Esophagus squamous epithelium (tissue), 5 donors: ENCODE data around the gene ARRDC3. TPM values are rescaled to one million over a fixed set of nuclear protein-coding genes. Genes with fewer than 3 reads are reported as not detected.

ENCODE experiments used
- DNase-seq: peaks from one replicate; lab custom pipeline; 2025; lab: John Stamatoyannopoulos, UW
- H3K27ac ChIP-seq, 4 donors: fragments of 200-600 bp; sonication (generic); one replicate each; pipeline ENCODE4 v1.5.1; 2016 to 2019; ENCODE audit warnings: mild to moderate bottlenecking in 1 of 4
- H3K27me3 ChIP-seq, 4 donors: fragments of 200-600 bp; sonication (generic); 1 replicate in 3 of 4; 2 replicates in 1 of 4; pipeline versions ENCODE4 v1.5.1 to v1.6.0; 2017 to 2021; ENCODE audit warnings: antibody characterized with exemption in 1 of 4
- H3K36me3 ChIP-seq, 3 donors: fragments of 200-600 bp; sonication (generic); one replicate each; pipeline ENCODE4 v1.5.1; 2016 to 2019
- H3K4me1 ChIP-seq, 3 donors: fragments of 200-600 bp; sonication (generic); one replicate each; pipeline ENCODE4 v1.5.1; 2017 to 2019
- H3K4me3 ChIP-seq, 4 donors: fragments of 200-600 bp; sonication (generic); 1 replicate in 3 of 4; 2 replicates in 1 of 4; pipeline ENCODE4 v1.5.1; 2016 to 2019; ENCODE audit warnings: mild to moderate bottlenecking in 2 of 4, moderate library complexity in 1 of 4
- H3K9me3 ChIP-seq, 3 donors: fragments of 200-600 bp; sonication (generic); one replicate each; pipeline ENCODE4 v1.5.1; 2016 to 2019
- POLR2A ChIP-seq, 4 donors: fragments of 450-650 bp; IDR thresholded peaks; one replicate each; pipeline ENCODE4 v1.6.1; 2017; ENCODE audit warnings: antibody characterized with exemption in 4 of 4, mild to moderate bottlenecking in 4 of 4, moderate library complexity in 3 of 4
- WGBS, 2 donors: methylation state at CpG; one replicate each; pipeline ENCODE4 v1.1.5; 2018; 5-methylcytosine and 5-hydroxymethylcytosine counted together
- intact Hi-C: fragments of 100-400 bp; cut with DNase I; formaldehyde crosslinking; loops from one replicate; pipeline ENCODE4 v1.15.0; 2022
- total RNA-seq, 4 donors: library from RNA; depleted of rRNA; stranded (reverse); fragments of >200 nt; gene quantifications; one replicate each; pipeline ENCODE4 v1.1.0, GENCODE V29; 2016
- TF ChIP-seq, protein P1 (sequence below), 6 experiments: fragments of 450-650 bp in 4 of 6; fragments of 200-600 bp in 2 of 6; sonication (generic) in 2 of 6; IDR thresholded peaks; one replicate each; pipeline ENCODE4 v1.5.1; 2016 to 2019; ENCODE audit warnings: antibody characterized with exemption in 6 of 6, mild to moderate bottlenecking in 4 of 6, moderate library complexity in 4 of 6
- donor health status: DM: yes; HTN: yes; CAD: no.

Gene ARRDC3
- total RNA-seq, 4 donors from 2014 or later = 35.4 to 64.8 (median 54.7) TPM

DNA sequence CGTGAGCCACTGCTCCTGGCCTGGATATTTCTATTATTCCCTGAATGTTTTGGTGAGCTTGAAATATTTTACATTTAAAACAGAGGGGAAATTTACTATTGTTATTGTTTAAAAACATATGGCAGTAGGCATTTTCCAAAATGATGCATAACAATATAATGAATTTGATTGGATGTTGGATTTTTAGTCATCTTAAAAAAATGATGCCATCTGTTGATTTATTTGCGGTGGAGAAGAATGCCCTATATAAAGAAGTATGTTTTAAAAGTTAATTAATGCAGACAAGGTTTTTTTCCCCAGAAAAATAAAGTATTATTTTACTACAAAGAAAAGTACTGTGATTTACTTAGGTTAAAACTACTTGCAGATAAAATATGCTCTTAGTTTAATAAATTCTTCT, 33.4 kb upstream of the ARRDC3 start:
- intact Hi-C loops = loop anchor here (10.0 kb wide), 1 partner anchor 542 kb away; no protein-coding TSS in a partner anchor
- 90 to 94% methylated on average over 2 of the region's 2 CpGs for WGBS, 2 donors
- TF ChIP-seq POLR2A (IDR thresholded peaks at IDR 0.05) = no peak
- TF ChIP-seq, protein P1, sequence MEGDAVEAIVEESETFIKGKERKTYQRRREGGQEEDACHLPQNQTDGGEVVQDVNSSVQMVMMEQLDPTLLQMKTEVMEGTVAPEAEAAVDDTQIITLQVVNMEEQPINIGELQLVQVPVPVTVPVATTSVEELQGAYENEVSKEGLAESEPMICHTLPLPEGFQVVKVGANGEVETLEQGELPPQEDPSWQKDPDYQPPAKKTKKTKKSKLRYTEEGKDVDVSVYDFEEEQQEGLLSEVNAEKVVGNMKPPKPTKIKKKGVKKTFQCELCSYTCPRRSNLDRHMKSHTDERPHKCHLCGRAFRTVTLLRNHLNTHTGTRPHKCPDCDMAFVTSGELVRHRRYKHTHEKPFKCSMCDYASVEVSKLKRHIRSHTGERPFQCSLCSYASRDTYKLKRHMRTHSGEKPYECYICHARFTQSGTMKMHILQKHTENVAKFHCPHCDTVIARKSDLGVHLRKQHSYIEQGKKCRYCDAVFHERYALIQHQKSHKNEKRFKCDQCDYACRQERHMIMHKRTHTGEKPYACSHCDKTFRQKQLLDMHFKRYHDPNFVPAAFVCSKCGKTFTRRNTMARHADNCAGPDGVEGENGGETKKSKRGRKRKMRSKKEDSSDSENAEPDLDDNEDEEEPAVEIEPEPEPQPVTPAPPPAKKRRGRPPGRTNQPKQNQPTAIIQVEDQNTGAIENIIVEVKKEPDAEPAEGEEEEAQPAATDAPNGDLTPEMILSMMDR (IDR thresholded peaks at IDR 0.05) = no peak

DNA sequence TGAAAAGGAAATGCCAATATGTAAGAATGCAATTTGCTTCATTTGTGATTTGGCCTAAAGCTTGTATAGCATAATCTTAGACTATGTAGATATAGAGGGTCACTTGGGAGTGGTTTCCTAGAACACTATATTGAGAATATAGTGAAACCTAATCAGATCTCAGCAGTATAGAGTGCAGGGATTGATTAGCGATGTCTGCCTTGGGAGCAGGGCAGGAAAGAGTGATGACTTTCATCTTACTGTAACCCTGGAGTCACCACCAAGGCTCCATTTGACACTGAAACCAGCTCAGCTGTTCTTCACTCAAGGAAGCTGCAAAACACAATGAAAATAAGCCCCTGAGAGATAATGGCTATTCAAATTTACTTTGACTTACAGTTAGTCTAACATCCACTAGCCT, 26.2 kb upstream of the ARRDC3 start:
- Histone ChIP-seq H3K4me3 (no peak overlapping the region), H3K27ac (no peak overlapping the region), H3K4me1 (no peaks in the 10 kb centered on the region), H3K27me3 (no peaks in the 10 kb centered on the region), H3K9me3 (no peaks in the 10 kb centered on the region), H3K36me3 (no peaks in the 10 kb centered on the region)
- intact Hi-C loops = no loop called here
- DNase-seq = no peak
- WGBS, 2 donors = 94 to 100% methylated on average over 1 of the region's 1 CpG
- TF ChIP-seq, protein P1 (IDR thresholded peaks at IDR 0.05) = no peak
- TF ChIP-seq POLR2A (IDR thresholded peaks at IDR 0.05) = no peak

More for the DNA sequence above, 33.4 kb upstream of the ARRDC3 start:
- no peak overlapping the region for H3K4me3 ChIP-seq
- DNase-seq = no peak
- no peaks in the 10 kb centered on the region for H3K27me3 ChIP-seq
- H3K36me3 ChIP-seq = no peaks in the 10 kb centered on the region
- no peak overlapping the region for H3K27ac ChIP-seq
- H3K4me1 ChIP-seq = no peaks in the 10 kb centered on the region
- no peaks in the 10 kb centered on the region for H3K9me3 ChIP-seq

DNA sequence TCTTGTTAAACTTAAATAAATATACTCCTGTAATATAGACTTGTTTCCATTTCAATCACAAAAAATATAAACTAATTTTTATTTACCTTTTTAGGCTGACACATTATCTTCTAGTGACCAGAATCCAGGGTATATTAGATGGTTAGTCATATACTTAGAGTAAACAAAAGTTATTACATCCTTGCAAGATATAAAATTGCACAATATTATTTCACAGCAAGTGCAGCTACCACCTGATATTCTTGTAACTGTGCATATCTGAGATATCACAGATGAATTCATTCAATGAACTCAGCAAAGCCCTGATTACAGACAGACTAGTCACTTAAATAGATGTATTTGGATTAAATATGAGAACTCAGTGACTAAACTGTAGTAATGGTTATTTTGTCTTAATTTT, 25.6 kb upstream of the ARRDC3 start:
- no peaks in the 10 kb centered on the region for H3K9me3 ChIP-seq
- H3K4me3 ChIP-seq = no peak overlapping the region
- TF ChIP-seq, protein P1 (IDR thresholded peaks at IDR 0.05) = no peak
- TF ChIP-seq POLR2A (IDR thresholded peaks at IDR 0.05) = no peak
- H3K27me3 ChIP-seq = no peaks in the 10 kb centered on the region
- no peaks in the 10 kb centered on the region for H3K36me3 ChIP-seq
- H3K27ac ChIP-seq = no peak overlapping the region
- DNase-seq = no peak
- intact Hi-C loops = no loop called here
- H3K4me1 ChIP-seq = no peaks in the 10 kb centered on the region

DNA sequence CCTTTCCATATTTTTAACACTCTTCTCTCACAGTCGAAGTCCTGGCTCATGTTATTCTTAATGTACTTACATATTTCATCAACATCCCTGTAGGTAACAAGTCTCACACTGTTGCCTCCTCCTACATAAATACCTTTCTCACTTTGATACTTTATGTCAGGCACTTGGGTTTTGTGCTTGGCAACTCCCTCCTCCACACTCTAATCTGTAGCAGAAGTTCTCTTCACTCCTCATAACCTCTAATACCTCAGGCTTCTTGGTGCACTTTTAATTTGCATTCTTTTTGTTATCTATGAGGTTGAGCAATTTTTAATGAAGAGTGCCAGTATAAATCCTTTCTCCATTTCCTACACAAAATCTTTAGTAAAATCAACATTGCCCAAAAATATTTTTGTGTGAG, 24.1 kb upstream of the ARRDC3 start:
- intact Hi-C loops = no loop called here
- DNase-seq = no peak
- TF ChIP-seq POLR2A (IDR thresholded peaks at IDR 0.05) = no peak
- TF ChIP-seq, protein P1 (IDR thresholded peaks at IDR 0.05) = no peak
- Histone ChIP-seq H3K27ac (no peak overlapping the region), H3K36me3 (no peaks in the 10 kb centered on the region), H3K4me1 (no peaks in the 10 kb centered on the region), H3K27me3 (no peaks in the 10 kb centered on the region), H3K4me3 (no peak overlapping the region), H3K9me3 (no peaks in the 10 kb centered on the region)
- WGBS, 2 donors = 74 to 88% methylated on average over 1 of the region's 1 CpG

DNA sequence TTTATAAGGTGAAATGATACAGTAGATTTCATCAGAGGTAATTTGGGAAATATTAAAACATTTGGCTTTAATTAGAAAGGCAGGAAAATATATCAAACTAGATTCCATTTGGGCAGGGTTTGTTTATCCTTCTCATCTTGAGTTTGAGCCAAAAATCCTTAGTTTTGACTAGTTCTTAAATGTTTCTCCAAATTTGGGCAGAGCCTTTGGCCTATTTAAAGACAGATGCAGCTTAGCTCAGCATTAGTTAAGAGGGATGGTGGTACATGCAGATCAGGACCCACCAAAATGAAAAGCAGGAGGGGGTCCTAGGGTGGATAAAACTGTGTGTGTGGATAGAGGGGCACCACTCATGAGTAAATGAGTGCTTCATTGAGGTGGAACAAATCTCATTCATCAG, 20.3 kb upstream of the ARRDC3 start:
- intact Hi-C loops = no loop called here
- DNase-seq = no peak

More for the DNA sequence above, 20.3 kb upstream of the ARRDC3 start:
- Histone ChIP-seq H3K36me3 (no peaks in the 10 kb centered on the region), H3K27ac (no peak overlapping the region), H3K4me1 (no peaks in the 10 kb centered on the region), H3K9me3 (no peaks in the 10 kb centered on the region), H3K4me3 (no peak overlapping the region), H3K27me3 (no peaks in the 10 kb centered on the region)
- TF ChIP-seq, protein P1 (IDR thresholded peaks at IDR 0.05) = no peak
- TF ChIP-seq POLR2A (IDR thresholded peaks at IDR 0.05) = no peak
